CD14-positive monocyte (primary cell): ENCODE data around the gene UST. TPM values are rescaled to one million over a fixed set of nuclear protein-coding genes. Genes with fewer than 3 reads are reported as not detected.
A peak's percentile ranks its signal among the peaks of the same experiment; 100 is the strongest.

Experiments
- DNase-seq, 3 donors: peaks; one replicate each; pipeline ENCODE4 v3.0.0-alpha.2; 2011 to 2022
- H2AFZ ChIP-seq: 2 replicates; pipeline ENCODE4 v1.6.0; 2012; ENCODE audit warnings: mild to moderate bottlenecking, low read depth, low read length, inconsistent platforms; ENCODE audit not compliant: insufficient read depth, poor library complexity, severe bottlenecking
- H3K27ac ChIP-seq, 2 donors: 1 replicate in 1 of 2; 2 replicates in 1 of 2; pipeline ENCODE4 v1.5.1; 2012 to 2013; ENCODE audit warnings: low read length in 2 of 2, control low read depth in 1 of 2, inconsistent platforms in 1 of 2, low read depth in 1 of 2, mild to moderate bottlenecking in 1 of 2
- H3K27me3 ChIP-seq, 2 donors: one replicate each; pipeline versions ENCODE4 v1.6.0 to v1.6.1; 2011 to 2013; ENCODE audit warnings: low read length in 2 of 2; ENCODE audit not compliant: control insufficient read depth in 2 of 2, insufficient read depth in 2 of 2
- H3K36me3 ChIP-seq, 2 donors: replicated peaks in 1 of 2; 1 replicate in 1 of 2; 2 replicates in 1 of 2; pipeline versions ENCODE4 v1.5.1 to v1.6.1; 2012 to 2013; ENCODE audit warnings: low read length in 2 of 2, control low read depth in 1 of 2, inconsistent platforms in 1 of 2, mild to moderate bottlenecking in 1 of 2; ENCODE audit not compliant: insufficient read depth in 2 of 2, control insufficient read depth in 1 of 2
- H3K4me1 ChIP-seq, 2 donors: 1 replicate in 1 of 2; 2 replicates in 1 of 2; pipeline versions ENCODE4 v1.5.1 to v1.6.1; 2012 to 2013; ENCODE audit warnings: low read length in 2 of 2, control low read depth in 1 of 2, inconsistent platforms in 1 of 2, mild to moderate bottlenecking in 1 of 2, moderate library complexity in 1 of 2; ENCODE audit not compliant: insufficient read depth in 2 of 2, control insufficient read depth in 1 of 2
- H3K4me2 ChIP-seq: replicated peaks from 2 replicates; pipeline ENCODE3; 2012; ENCODE audit warnings: low read length, moderate library complexity, mild to moderate bottlenecking; ENCODE audit not compliant: poor library complexity, severe bottlenecking; ENCODE audit errors: extremely low read depth
- H3K4me3 ChIP-seq, 3 experiments: fragments of 200-600 bp in 1 of 3; sonication (generic) in 1 of 3; replicated peaks in 1 of 3; 1 replicate in 2 of 3; 2 replicates in 1 of 3; pipeline ENCODE4 v1.5.1; 2011 to 2013; ENCODE audit warnings: low read length in 3 of 3, mild to moderate bottlenecking in 3 of 3, control low read depth in 2 of 3, low read depth in 2 of 3, inconsistent platforms in 1 of 3, moderate library complexity in 1 of 3
- H3K79me2 ChIP-seq: 2 replicates; pipeline ENCODE4 v1.6.0; 2012; ENCODE audit warnings: mild to moderate bottlenecking, control low read depth, inconsistent platforms, low read length, moderate library complexity; ENCODE audit not compliant: insufficient read depth
- H3K9ac ChIP-seq: 2 replicates; pipeline ENCODE4 v1.6.0; 2017; ENCODE audit warnings: low read length, mild to moderate bottlenecking; ENCODE audit not compliant: insufficient read depth, poor library complexity, severe bottlenecking
- H3K9me3 ChIP-seq, 2 donors: replicated peaks in 1 of 2; 1 replicate in 1 of 2; 2 replicates in 1 of 2; pipeline versions ENCODE4 v1.5.1 to v1.6.1; 2012 to 2013; ENCODE audit warnings: low read length in 2 of 2, control low read depth in 1 of 2; ENCODE audit not compliant: control insufficient read depth in 1 of 2, insufficient read depth in 1 of 2
- H4K20me1 ChIP-seq: 2 replicates; pipeline ENCODE4 v1.6.0; 2012; ENCODE audit warnings: mild to moderate bottlenecking, low read length, control low read depth, moderate library complexity; ENCODE audit not compliant: insufficient read depth
- H3K27ac Mint-ChIP-seq, 7 donors: one replicate each; pipeline ENCODE4 v1.8.0; 2020; ENCODE audit warnings: mild to moderate bottlenecking in 7 of 7, mixed read lengths in 7 of 7, moderate library complexity in 6 of 7, inconsistent platforms in 2 of 7
- H3K27me3 Mint-ChIP-seq, 3 donors: one replicate each; pipeline ENCODE4 v1.8.0; 2021 to 2022; ENCODE audit warnings: low read depth in 3 of 3, mild to moderate bottlenecking in 3 of 3, mixed read lengths in 3 of 3, moderate library complexity in 3 of 3, inconsistent platforms in 1 of 3
- H3K36me3 Mint-ChIP-seq, 2 donors: one replicate each; pipeline ENCODE4 v1.8.0; 2020; ENCODE audit warnings: mixed read lengths in 2 of 2, inconsistent platforms in 1 of 2, mild to moderate bottlenecking in 1 of 2
- H3K4me1 Mint-ChIP-seq: one replicate; pipeline ENCODE4 v1.8.0; 2020; ENCODE audit warnings: mild to moderate bottlenecking, mixed read lengths
- H3K4me3 Mint-ChIP-seq, 2 donors: one replicate each; pipeline ENCODE4 v1.8.0; 2020; ENCODE audit warnings: mild to moderate bottlenecking in 2 of 2, mixed read lengths in 2 of 2, moderate library complexity in 1 of 2
- H3K9me3 Mint-ChIP-seq, 7 donors: one replicate each; pipeline ENCODE4 v1.8.0; 2020 to 2022; ENCODE audit warnings: mixed read lengths in 7 of 7, mild to moderate bottlenecking in 6 of 7, moderate library complexity in 6 of 7, inconsistent platforms in 2 of 7
- CTCF ChIP-seq: fragments of 200-600 bp; IDR thresholded peaks from one replicate; pipeline ENCODE4 v1.8.0; 2022; ENCODE audit warnings: antibody characterized with exemption, mild to moderate bottlenecking
- WGBS: methylation state at CpG from one replicate; pipeline ENCODE4 v1.1.5; 2013; ENCODE audit warnings: missing lambda C conversion rate; ENCODE audit not compliant: insufficient coverage; 5-methylcytosine and 5-hydroxymethylcytosine counted together
- intact Hi-C, 2 donors: fragments of 100-400 bp; cut with micrococcal nuclease; formaldehyde crosslinking; loops; one replicate each; pipeline versions ENCODE4 v1.15.0 to v1.15.1; 2023
- polyA plus RNA-seq, 3 donors: library from polyadenylated mRNA; depleted of rRNA in 1 of 3; unstranded in 2 of 3; stranded (reverse) in 1 of 3; fragments of 300-500 nt in 2 of 3; fragments of >200 nt in 1 of 3; fragmentation: Illumina TruSeq in 2 of 3; gene quantifications; 1 replicate in 2 of 3; 2 replicates in 1 of 3; pipeline ENCODE4 v1.2.3, GENCODE V29; 2012 to 2021

Gene UST
- polyA plus RNA-seq, 3 donors, result 0.33 to 0.53 (median 0.48) TPM

- WGBS, result no CpG with 5 or more reads among the region's 5 CpGs
- Mint-ChIP-seq H3K27me3 (peaks cover 0 to 4% (median 2%) of the 10 kb centered on the region in 3 donors), H3K4me1 (no peaks in the 10 kb centered on the region)
Measured at GRCh38 chr6:148963738-148964137, 216.9 kb downstream of the UST start.

GRCh38 chr6:148964467-148964866 is 217.6 kb downstream of the UST start:
- H3K27me3 Mint-ChIP-seq, result peaks cover 0 to 4% (median 2%) of the 10 kb centered on the region in 3 donors
- 100% methylated on average over 5 of the region's 13 CpGs for WGBS
- H3K9me3 Mint-ChIP-seq, result no peaks in the 10 kb centered on the region
- Histone ChIP-seq H4K20me1 (no peaks in the 10 kb centered on the region), H3K36me3 (no peaks in the 10 kb centered on the region), H3K4me2 (no peak overlapping the region), H3K4me1 (no peaks in the 10 kb centered on the region), H3K27ac (no peak overlapping the region), H3K79me2 (no peaks in the 10 kb centered on the region), H3K27me3 (no peaks in the 10 kb centered on the region), H3K9me3 (no peaks in the 10 kb centered on the region), H3K4me3 (no peak overlapping the region), H3K9ac (no peak overlapping the region), H2AFZ (no peak overlapping the region)
- no peak overlapping the region for H3K27ac Mint-ChIP-seq
- no peaks in the 10 kb centered on the region for H3K4me1 Mint-ChIP-seq
- H3K36me3 Mint-ChIP-seq, result no peaks in the 10 kb centered on the region
- DNase-seq, result no peak
- intact Hi-C loops, result no loop called here
- H3K4me3 Mint-ChIP-seq, result no peak overlapping the region
- TF ChIP-seq CTCF, result no peak

More at GRCh38 chr6:148963738-148964137, 216.9 kb downstream of the UST start:
- Histone ChIP-seq H3K4me2 (no peak overlapping the region), H3K4me3 (no peak overlapping the region), H4K20me1 (no peaks in the 10 kb centered on the region), H3K4me1 (no peaks in the 10 kb centered on the region), H3K79me2 (no peaks in the 10 kb centered on the region), H3K27me3 (no peaks in the 10 kb centered on the region), H3K9me3 (no peaks in the 10 kb centered on the region), H2AFZ (no peak overlapping the region), H3K36me3 (no peaks in the 10 kb centered on the region), H3K27ac (no peak overlapping the region), H3K9ac (no peak overlapping the region)
- H3K9me3 Mint-ChIP-seq, result no peaks in the 10 kb centered on the region
- peak overlapping the region in 1 of 7 donors; percentile 31 for H3K27ac Mint-ChIP-seq
- intact Hi-C loops, result no loop called here
- no peak overlapping the region for H3K4me3 Mint-ChIP-seq
- H3K36me3 Mint-ChIP-seq, result no peaks in the 10 kb centered on the region
- TF ChIP-seq CTCF, result no peak
- no peak for DNase-seq
